Measurements from ENCODE around the gene CEL.

Gene CEL

GRCh38 chr9:133101356-133102189 is 39.8 kb downstream of the CEL start:
- H4K5ac ChIP-seq (ENCODE audit: low read length), result no peak overlapping the region
- H3K9ac ChIP-seq (ENCODE audit: low read length), result no peak overlapping the region
- no peak overlapping the region for H3K4me2 ChIP-seq (ENCODE audit: low read length)
- no peak overlapping the region for H3K4ac ChIP-seq (ENCODE audit: low read depth, low read length)
- H2BK120ac ChIP-seq (ENCODE audit: low read depth, low read length), result no peak overlapping the region
- WGBS (ENCODE audit: extremely low coverage, insufficient coverage, low lambda C conversion rate), result no CpG with 5 or more reads among the region's 32 CpGs
- peaks cover 3% of the 10 kb centered on the region for H3K36me3 ChIP-seq (ENCODE audit: control insufficient read depth, insufficient read depth, low read length)
- no peak overlapping the region for H3K23ac ChIP-seq (ENCODE audit: low read length)
- no peak overlapping the region for H3K56ac ChIP-seq (ENCODE audit: low read length)
- H3K4me1 ChIP-seq (ENCODE audit: control insufficient read depth, low read depth, low read length), result no peaks in the 10 kb centered on the region
- no peak for DNase-seq
- H2BK15ac ChIP-seq (replicated peaks; ENCODE audit: low read depth), result no peak overlapping the region
- H3K4me3 ChIP-seq (ENCODE audit: low read length), result no peak overlapping the region
- H3K27ac ChIP-seq (ENCODE audit: low read depth, low read length), result no peak overlapping the region
- H3K27me3 ChIP-seq (ENCODE audit: insufficient read depth, low read length, poor library complexity), result no peaks in the 10 kb centered on the region
- no peaks in the 10 kb centered on the region for H3K79me2 ChIP-seq (ENCODE audit: control insufficient read depth, insufficient read depth, low read length)
- no peak overlapping the region for H4K8ac ChIP-seq (ENCODE audit: low read depth, low read length)
- no peaks in the 10 kb centered on the region for H3K79me1 ChIP-seq (ENCODE audit: low read length)
- H3K18ac ChIP-seq (ENCODE audit: low read length), result no peak overlapping the region
- H2AK5ac ChIP-seq (ENCODE audit: low read length), result no peak overlapping the region
- H2BK5ac ChIP-seq (ENCODE audit: low read length), result no peak overlapping the region

DNA sequence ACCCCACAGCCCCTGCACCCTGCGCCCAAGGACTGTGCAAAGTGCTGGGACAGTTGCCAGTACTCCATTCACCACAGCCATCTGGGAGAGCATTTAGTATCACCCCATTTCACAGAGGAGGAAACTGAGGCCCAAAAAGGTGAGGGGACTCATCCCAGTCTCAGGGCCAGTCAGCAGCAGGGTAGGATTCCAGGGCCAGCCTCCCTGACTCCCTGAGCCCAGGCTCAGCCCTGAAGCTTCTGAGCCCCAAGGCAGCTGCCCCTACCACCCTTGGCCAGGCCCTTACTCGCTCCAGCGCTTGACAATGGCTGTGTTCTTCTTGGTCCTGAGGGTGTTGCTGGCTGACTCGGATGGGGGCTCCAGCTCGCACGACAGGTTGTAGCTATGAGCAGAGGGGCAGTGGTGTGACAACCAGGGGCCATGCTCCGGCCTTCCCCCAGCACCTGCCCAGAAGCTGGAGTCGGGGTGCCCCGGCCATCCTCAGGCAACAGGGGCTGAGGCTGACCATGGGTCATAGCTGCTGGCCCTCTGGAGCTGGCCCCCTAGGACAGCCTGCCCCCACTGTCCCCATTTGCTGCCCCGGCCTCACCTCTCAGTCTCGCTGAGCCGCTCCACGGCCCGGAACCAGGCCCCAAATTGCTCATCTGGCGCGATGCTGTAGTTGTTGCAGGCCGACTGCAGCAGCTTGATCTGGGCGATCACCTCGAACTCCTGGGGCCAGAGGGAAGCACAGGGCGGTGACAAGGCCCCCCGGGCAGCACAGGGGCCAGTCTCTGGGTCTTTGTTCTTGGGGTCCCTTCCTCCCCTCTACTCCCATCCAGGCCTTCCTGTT is 40.6 kb downstream of the CEL start:
- WGBS (ENCODE audit: extremely low coverage, insufficient coverage, low lambda C conversion rate), result no CpG with 5 or more reads among the region's 21 CpGs
- H3K4me1 ChIP-seq (ENCODE audit: control insufficient read depth, low read depth, low read length), result no peaks in the 10 kb centered on the region
- DNase-seq, result no peak
- no peaks in the 10 kb centered on the region for H3K27me3 ChIP-seq (ENCODE audit: insufficient read depth, low read length, poor library complexity)
- no peaks in the 10 kb centered on the region for H3K79me2 ChIP-seq (ENCODE audit: control insufficient read depth, insufficient read depth, low read length)
- no peak overlapping the region for H3K18ac ChIP-seq (ENCODE audit: low read length)
- H4K8ac ChIP-seq (ENCODE audit: low read depth, low read length), result no peak overlapping the region
- no peak overlapping the region for H3K4me2 ChIP-seq (ENCODE audit: low read length)
- H3K9ac ChIP-seq (ENCODE audit: low read length), result no peak overlapping the region
- no peaks in the 10 kb centered on the region for H3K79me1 ChIP-seq (ENCODE audit: low read length)
- no peak overlapping the region for H2BK5ac ChIP-seq (ENCODE audit: low read length)
- no peak overlapping the region for H3K4me3 ChIP-seq (ENCODE audit: low read length)
- H2AK5ac ChIP-seq (ENCODE audit: low read length), result no peak overlapping the region
- no peak overlapping the region for H3K23ac ChIP-seq (ENCODE audit: low read length)
- no peak overlapping the region for H2BK15ac ChIP-seq (replicated peaks; ENCODE audit: low read depth)
- no peak overlapping the region for H3K27ac ChIP-seq (ENCODE audit: low read depth, low read length)
- H3K56ac ChIP-seq (ENCODE audit: low read length), result no peak overlapping the region
- no peak overlapping the region for H3K4ac ChIP-seq (ENCODE audit: low read depth, low read length)
- H4K5ac ChIP-seq (ENCODE audit: low read length), result no peak overlapping the region
- H3K36me3 ChIP-seq (ENCODE audit: control insufficient read depth, insufficient read depth, low read length), result peaks cover 3% of the 10 kb centered on the region
- H2BK120ac ChIP-seq (ENCODE audit: low read depth, low read length), result no peak overlapping the region

- Histone ChIP-seq H3K23ac (ENCODE audit: low read length) (no peak overlapping the region), H3K4me3 (ENCODE audit: low read length) (no peak overlapping the region), H2BK5ac (ENCODE audit: low read length) (no peak overlapping the region), H3K36me3 (ENCODE audit: control insufficient read depth, insufficient read depth, low read length) (peaks cover 2% of the 10 kb centered on the region), H3K27me3 (ENCODE audit: insufficient read depth, low read length, poor library complexity) (no peaks in the 10 kb centered on the region), H3K18ac (ENCODE audit: low read length) (no peak overlapping the region), H3K79me2 (ENCODE audit: control insufficient read depth, insufficient read depth, low read length) (no peaks in the 10 kb centered on the region), H2BK15ac (replicated peaks; ENCODE audit: low read depth) (no peak overlapping the region), H2AK5ac (ENCODE audit: low read length) (no peak overlapping the region), H3K79me1 (ENCODE audit: low read length) (no peaks in the 10 kb centered on the region), H3K56ac (ENCODE audit: low read length) (no peak overlapping the region), H3K9ac (ENCODE audit: low read length) (no peak overlapping the region), H4K8ac (ENCODE audit: low read depth, low read length) (no peak overlapping the region), H3K4ac (ENCODE audit: low read depth, low read length) (no peak overlapping the region), H4K5ac (ENCODE audit: low read length) (no peak overlapping the region), H3K4me1 (ENCODE audit: control insufficient read depth, low read depth, low read length) (no peaks in the 10 kb centered on the region), H3K4me2 (ENCODE audit: low read length) (no peak overlapping the region), H2BK120ac (ENCODE audit: low read depth, low read length) (no peak overlapping the region), H3K27ac (ENCODE audit: low read depth, low read length) (no peak overlapping the region)
- no CpG with 5 or more reads among the region's 14 CpGs for WGBS (ENCODE audit: extremely low coverage, insufficient coverage, low lambda C conversion rate)
- DNase-seq, result no peak
Measured at GRCh38 chr9:133103183-133103986, 41.6 kb downstream of the CEL start.

- Histone ChIP-seq H2BK120ac (ENCODE audit: low read depth, low read length) (no peak overlapping the region), H3K79me2 (ENCODE audit: control insufficient read depth, insufficient read depth, low read length) (no peaks in the 10 kb centered on the region), H2BK5ac (ENCODE audit: low read length) (no peak overlapping the region), H4K5ac (ENCODE audit: low read length) (no peak overlapping the region), H3K79me1 (ENCODE audit: low read length) (no peaks in the 10 kb centered on the region), H3K4me3 (ENCODE audit: low read length) (no peak overlapping the region), H3K4ac (ENCODE audit: low read depth, low read length) (no peak overlapping the region), H3K4me2 (ENCODE audit: low read length) (no peak overlapping the region), H4K8ac (ENCODE audit: low read depth, low read length) (no peak overlapping the region), H3K18ac (ENCODE audit: low read length) (no peak overlapping the region), H3K9ac (ENCODE audit: low read length) (no peak overlapping the region), H3K36me3 (ENCODE audit: control insufficient read depth, insufficient read depth, low read length) (peaks cover 2% of the 10 kb centered on the region), H2BK15ac (replicated peaks; ENCODE audit: low read depth) (no peak overlapping the region), H3K27ac (ENCODE audit: low read depth, low read length) (no peak overlapping the region), H3K27me3 (ENCODE audit: insufficient read depth, low read length, poor library complexity) (no peaks in the 10 kb centered on the region), H2AK5ac (ENCODE audit: low read length) (no peak overlapping the region), H3K4me1 (ENCODE audit: control insufficient read depth, low read depth, low read length) (no peaks in the 10 kb centered on the region), H3K23ac (ENCODE audit: low read length) (no peak overlapping the region), H3K56ac (ENCODE audit: low read length) (no peak overlapping the region)
- DNase-seq, result no peak
- no CpG with 5 or more reads among the region's 12 CpGs for WGBS (ENCODE audit: extremely low coverage, insufficient coverage, low lambda C conversion rate)
Measured at GRCh38 chr9:133103987-133104505, 42.3 kb downstream of the CEL start.

GRCh38 chr9:133104718-133105460 is 43.1 kb downstream of the CEL start:
- Histone ChIP-seq H3K23ac (ENCODE audit: low read length) (no peak overlapping the region), H4K5ac (ENCODE audit: low read length) (no peak overlapping the region), H3K4ac (ENCODE audit: low read depth, low read length) (no peak overlapping the region), H3K27me3 (ENCODE audit: insufficient read depth, low read length, poor library complexity) (no peaks in the 10 kb centered on the region), H3K79me1 (ENCODE audit: low read length) (no peaks in the 10 kb centered on the region), H3K4me3 (ENCODE audit: low read length) (no peak overlapping the region), H2AK5ac (ENCODE audit: low read length) (no peak overlapping the region), H3K79me2 (ENCODE audit: control insufficient read depth, insufficient read depth, low read length) (no peaks in the 10 kb centered on the region), H3K4me2 (ENCODE audit: low read length) (no peak overlapping the region), H4K8ac (ENCODE audit: low read depth, low read length) (no peak overlapping the region), H2BK5ac (ENCODE audit: low read length) (no peak overlapping the region), H3K36me3 (ENCODE audit: control insufficient read depth, insufficient read depth, low read length) (peaks cover 2% of the 10 kb centered on the region), H3K18ac (ENCODE audit: low read length) (no peak overlapping the region), H2BK120ac (ENCODE audit: low read depth, low read length) (no peak overlapping the region), H3K4me1 (ENCODE audit: control insufficient read depth, low read depth, low read length) (no peaks in the 10 kb centered on the region), H3K56ac (ENCODE audit: low read length) (no peak overlapping the region), H2BK15ac (replicated peaks; ENCODE audit: low read depth) (no peak overlapping the region), H3K27ac (ENCODE audit: low read depth, low read length) (no peak overlapping the region), H3K9ac (ENCODE audit: low read length) (no peak overlapping the region)
- DNase-seq, result no peak
- WGBS (ENCODE audit: extremely low coverage, insufficient coverage, low lambda C conversion rate), result no CpG with 5 or more reads among the region's 15 CpGs
